Lower lobe of right lung (tissue), 2 donors: ENCODE results near the gene GAS7. TPM values are rescaled to one million over a fixed set of nuclear protein-coding genes. Genes with fewer than 3 reads are reported as not detected.

Source experiments
- ATAC-seq, 2 donors: fragments of 200-7000 bp; cut with Tn5 transposase; one replicate each; pipeline ENCODE4 v1.9.1; 2020 to 2022; ENCODE audit warnings: mild to moderate bottlenecking in 2 of 2, moderate library complexity in 2 of 2
- DNase-seq: peaks from one replicate; pipeline ENCODE4 v3.0.0-alpha.2; 2020
- H3K27ac ChIP-seq: fragments of 200-600 bp; one replicate; pipeline ENCODE4 v1.8.0; 2022
- H3K27me3 ChIP-seq: fragments of 200-600 bp; one replicate; pipeline ENCODE4 v1.8.0; 2022; ENCODE audit warnings: low read depth
- H3K36me3 ChIP-seq: fragments of 200-600 bp; one replicate; pipeline ENCODE4 v1.8.0; 2022; ENCODE audit warnings: mild to moderate bottlenecking
- H3K4me1 ChIP-seq: fragments of 200-600 bp; one replicate; pipeline ENCODE4 v1.8.0; 2022
- H3K4me3 ChIP-seq: fragments of 200-600 bp; one replicate; pipeline ENCODE4 v1.8.0; 2022; ENCODE audit warnings: mild to moderate bottlenecking
- H3K9me3 ChIP-seq: fragments of 200-600 bp; one replicate; pipeline ENCODE4 v1.8.0; 2022
- intact Hi-C: fragments of 100-400 bp; cut with DNase I; formaldehyde crosslinking; loops from one replicate; pipeline ENCODE4 v1.11.0; 2022
- total RNA-seq: library from RNA; stranded (reverse); fragmentation: NEBNext Ultra II Directional; extraction: Animal tissue kit (Norgen Biotek cat#: 25700); gene quantifications from one replicate; pipeline ENCODE4 v1.2.1, GENCODE V29; 2021
- TF ChIP-seq, protein P1 (sequence below): fragments of 200-600 bp; IDR thresholded peaks from one replicate; pipeline ENCODE4 v1.8.0; 2022; ENCODE audit warnings: antibody characterized with exemption, mild to moderate bottlenecking
- donor health status: DM: no; HTN: yes; CAD: no; lungs with severe emphysema.

GAS7 gene
- total RNA-seq, 1 donor from 2014 or later = 54.1 TPM

DNA sequence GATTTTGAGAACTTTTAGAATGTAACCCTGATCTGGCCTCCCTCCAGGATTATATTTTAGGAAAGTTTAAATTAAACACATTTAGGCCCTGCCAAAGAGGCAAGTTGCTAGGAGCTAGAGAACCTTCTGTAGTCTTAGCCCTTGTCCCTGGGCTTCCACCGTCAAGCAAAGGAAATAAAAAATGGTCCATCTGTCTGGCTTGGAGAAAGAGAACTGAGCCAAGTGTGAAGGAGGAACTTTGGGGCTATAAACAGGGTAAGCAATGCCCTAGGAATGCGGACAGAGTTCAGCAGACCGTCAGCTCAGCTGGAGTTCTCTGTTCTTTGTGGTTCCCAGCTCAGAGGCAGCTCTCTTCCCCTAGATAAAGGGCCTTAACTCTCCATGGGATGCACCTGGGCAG, 323.0 kb downstream of the GAS7 start:
- no peak overlapping the region for H3K27ac ChIP-seq
- H3K27me3 ChIP-seq = no peaks in the 10 kb centered on the region
- H3K4me3 ChIP-seq = no peak overlapping the region
- no peaks in the 10 kb centered on the region for H3K36me3 ChIP-seq
- TF ChIP-seq, protein P1, sequence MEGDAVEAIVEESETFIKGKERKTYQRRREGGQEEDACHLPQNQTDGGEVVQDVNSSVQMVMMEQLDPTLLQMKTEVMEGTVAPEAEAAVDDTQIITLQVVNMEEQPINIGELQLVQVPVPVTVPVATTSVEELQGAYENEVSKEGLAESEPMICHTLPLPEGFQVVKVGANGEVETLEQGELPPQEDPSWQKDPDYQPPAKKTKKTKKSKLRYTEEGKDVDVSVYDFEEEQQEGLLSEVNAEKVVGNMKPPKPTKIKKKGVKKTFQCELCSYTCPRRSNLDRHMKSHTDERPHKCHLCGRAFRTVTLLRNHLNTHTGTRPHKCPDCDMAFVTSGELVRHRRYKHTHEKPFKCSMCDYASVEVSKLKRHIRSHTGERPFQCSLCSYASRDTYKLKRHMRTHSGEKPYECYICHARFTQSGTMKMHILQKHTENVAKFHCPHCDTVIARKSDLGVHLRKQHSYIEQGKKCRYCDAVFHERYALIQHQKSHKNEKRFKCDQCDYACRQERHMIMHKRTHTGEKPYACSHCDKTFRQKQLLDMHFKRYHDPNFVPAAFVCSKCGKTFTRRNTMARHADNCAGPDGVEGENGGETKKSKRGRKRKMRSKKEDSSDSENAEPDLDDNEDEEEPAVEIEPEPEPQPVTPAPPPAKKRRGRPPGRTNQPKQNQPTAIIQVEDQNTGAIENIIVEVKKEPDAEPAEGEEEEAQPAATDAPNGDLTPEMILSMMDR = no peak
- intact Hi-C loops = no loop called here
- no peak for DNase-seq
- H3K4me1 ChIP-seq = no peaks in the 10 kb centered on the region
- H3K9me3 ChIP-seq = no peaks in the 10 kb centered on the region
- ATAC-seq = peak; percentile 46 to 77

DNA sequence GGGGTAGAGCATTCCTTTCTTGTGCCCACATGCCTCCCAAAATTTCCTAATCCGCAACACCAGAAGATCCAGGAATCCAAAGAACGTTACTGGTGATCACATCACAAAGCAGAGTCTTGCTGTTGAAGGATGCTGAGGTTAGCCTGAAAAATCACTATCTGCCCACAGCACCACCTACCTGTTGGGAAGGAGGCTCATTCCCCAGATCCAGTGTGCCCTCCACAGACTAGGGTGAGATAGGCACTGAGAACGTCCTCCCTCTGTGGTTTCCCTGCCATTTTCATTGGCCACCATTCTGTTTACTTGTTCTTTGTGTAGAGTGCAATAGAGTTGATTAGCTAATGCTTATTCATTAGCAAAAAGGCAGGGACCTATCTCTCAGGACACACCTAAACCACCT, 323.7 kb downstream of the GAS7 start:
- ATAC-seq = no peak
- Histone ChIP-seq H3K4me1 (no peaks in the 10 kb centered on the region), H3K27ac (no peak overlapping the region), H3K27me3 (no peaks in the 10 kb centered on the region), H3K4me3 (no peak overlapping the region), H3K36me3 (no peaks in the 10 kb centered on the region), H3K9me3 (no peaks in the 10 kb centered on the region)
- no peak for DNase-seq
- intact Hi-C loops = no loop called here
- TF ChIP-seq, protein P1 = no peak

DNA sequence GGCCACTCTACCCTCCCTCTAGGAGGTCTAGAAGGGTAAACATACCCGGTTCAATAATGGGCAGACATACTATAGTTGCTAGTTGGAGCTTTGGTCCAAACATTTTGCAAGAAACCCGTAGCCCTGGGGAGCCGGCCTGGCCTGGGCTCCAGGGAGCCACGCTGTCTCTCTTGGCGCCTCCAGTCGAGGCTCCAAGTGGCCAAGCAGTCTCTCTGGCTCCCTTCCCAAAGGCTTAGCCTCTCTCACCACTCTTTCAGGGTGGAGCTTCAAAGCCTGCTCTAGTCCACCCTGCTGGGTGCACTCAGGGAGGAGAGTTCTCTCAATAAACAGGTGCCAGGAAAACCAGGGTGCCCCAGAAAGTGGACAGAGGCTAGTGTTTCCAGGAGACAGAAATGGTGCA, 325.6 kb downstream of the GAS7 start:
- Histone ChIP-seq H3K27ac (no peak overlapping the region), H3K9me3 (no peaks in the 10 kb centered on the region), H3K27me3 (no peaks in the 10 kb centered on the region), H3K4me3 (no peak overlapping the region), H3K4me1 (no peaks in the 10 kb centered on the region), H3K36me3 (no peaks in the 10 kb centered on the region)
- ATAC-seq = no peak
- DNase-seq = no peak
- intact Hi-C loops = no loop called here
- TF ChIP-seq, protein P1 = no peak

GRCh38 chr17:9868552-9868951, 329.9 kb downstream of the GAS7 start:
- DNase-seq (no peak), ATAC-seq (no peak)
- Histone ChIP-seq H3K4me3 (no peak overlapping the region), H3K36me3 (no peaks in the 10 kb centered on the region), H3K9me3 (no peaks in the 10 kb centered on the region), H3K27me3 (no peaks in the 10 kb centered on the region), H3K27ac (no peak overlapping the region), H3K4me1 (no peaks in the 10 kb centered on the region)
- intact Hi-C loops = no loop called here
- TF ChIP-seq, protein P1 = no peak

GRCh38 chr17:9865586-9865985, 332.8 kb downstream of the GAS7 start:
- DNase-seq (no peak), ATAC-seq (no peak)
- Histone ChIP-seq H3K9me3 (no peaks in the 10 kb centered on the region), H3K27ac (no peak overlapping the region), H3K36me3 (no peaks in the 10 kb centered on the region), H3K4me1 (no peaks in the 10 kb centered on the region), H3K27me3 (no peaks in the 10 kb centered on the region), H3K4me3 (no peak overlapping the region)
- intact Hi-C loops = no loop called here
- TF ChIP-seq, protein P1 = no peak

DNA sequence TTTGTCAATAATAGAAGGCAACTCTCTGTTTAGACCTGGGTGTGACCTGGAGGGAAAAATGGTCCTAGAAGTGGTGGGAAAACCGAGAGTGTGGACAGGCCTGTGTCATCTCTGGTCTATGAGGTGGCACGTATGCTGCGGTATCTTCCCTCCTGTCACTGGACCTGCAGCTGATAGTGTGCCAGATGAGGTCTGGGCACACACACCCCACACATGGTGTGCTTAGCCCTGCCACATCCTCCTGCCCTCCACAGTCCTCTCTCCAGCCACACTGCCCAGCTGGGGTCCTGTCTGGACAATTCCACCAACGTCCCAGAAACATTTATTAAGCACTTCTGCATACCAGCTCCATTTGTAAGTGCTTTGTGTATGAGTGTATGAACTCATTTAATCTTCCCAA, 335.5 kb downstream of the GAS7 start:
- Histone ChIP-seq H3K4me3 (no peak overlapping the region), H3K4me1 (no peaks in the 10 kb centered on the region), H3K27ac (no peak overlapping the region), H3K27me3 (no peaks in the 10 kb centered on the region), H3K36me3 (no peaks in the 10 kb centered on the region), H3K9me3 (no peaks in the 10 kb centered on the region)
- DNase-seq = no peak
- TF ChIP-seq, protein P1 = no peak
- no peak for ATAC-seq
- intact Hi-C loops = no loop called here
